Measurements from ENCODE around the gene LCMT2.

Gene LCMT2

GRCh38 chr15:43283526-43283925, 46.8 kb downstream of the LCMT2 start:
- in situ Hi-C loops (cut with MboI; ENCODE audit: low sequenced_read_pairs, unreplicated experiment), result no loop called here
- TF ChIP-seq CTCF (IDR thresholded peaks at IDR 0.05; ENCODE audit: borderline replicate concordance, control extremely low read depth, extremely low read depth, insufficient read depth, missing control alignments), result no peak
- no peak for DNase-seq (ENCODE audit: low spot score)

DNA sequence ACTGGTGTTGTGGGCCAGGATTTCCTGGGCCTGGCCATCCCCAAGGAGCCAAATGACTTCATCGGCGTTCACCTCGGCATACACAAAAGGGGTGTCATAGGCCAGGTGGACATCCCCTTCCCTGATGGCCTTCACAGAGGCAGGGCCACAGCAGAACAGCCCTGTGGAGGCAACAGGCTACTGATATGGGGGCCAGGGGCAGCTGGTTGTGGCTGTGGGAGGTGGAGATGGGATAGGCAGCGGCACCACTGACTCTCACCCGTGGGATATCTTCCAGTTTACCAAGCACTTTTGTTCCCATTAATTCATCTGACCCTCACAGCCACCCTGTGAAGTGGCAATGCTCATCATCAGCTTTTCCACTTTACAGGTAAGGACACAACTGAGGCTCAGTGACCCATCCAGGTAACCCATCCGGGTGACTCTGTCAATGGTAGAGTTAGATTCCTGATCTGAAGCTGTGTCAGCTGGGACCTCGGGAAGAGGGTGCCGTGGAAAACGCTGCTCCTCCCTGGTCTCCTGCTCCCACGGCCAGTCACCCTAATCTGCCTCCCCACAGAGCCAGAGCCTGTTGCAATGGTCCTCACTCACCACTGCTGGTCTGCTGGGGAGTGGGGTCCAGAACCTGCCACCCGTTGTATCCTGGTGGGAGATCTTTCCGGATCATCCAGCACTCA, 48.3 kb downstream of the LCMT2 start:
- DNase-seq (ENCODE audit: low spot score), result no peak
- in situ Hi-C loops (cut with MboI; ENCODE audit: low sequenced_read_pairs, unreplicated experiment), result no loop called here

DNA sequence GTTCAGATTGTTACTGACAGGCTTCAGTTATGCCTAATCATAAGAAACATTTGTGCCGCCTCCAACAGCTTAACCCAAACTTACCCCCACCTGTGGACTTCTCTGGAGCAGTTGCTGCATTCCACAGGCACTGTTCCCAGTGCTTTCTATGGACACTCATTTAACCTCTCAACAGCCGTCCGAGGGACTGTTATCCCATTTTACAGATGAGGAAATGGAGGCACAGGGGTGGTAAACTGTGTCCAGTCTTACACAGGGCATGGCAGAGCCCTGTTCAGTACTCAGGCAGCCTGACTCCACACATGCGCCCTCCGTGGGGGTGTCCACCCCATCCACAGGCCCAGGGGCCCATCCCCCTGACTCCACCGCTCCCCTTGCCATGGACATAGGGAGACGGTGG, 49.4 kb downstream of the LCMT2 start:
- TF ChIP-seq CTCF (IDR thresholded peaks at IDR 0.05; ENCODE audit: borderline replicate concordance, control extremely low read depth, extremely low read depth, insufficient read depth, missing control alignments), result no peak
- DNase-seq (ENCODE audit: low spot score), result no peak
- in situ Hi-C loops (cut with MboI; ENCODE audit: low sequenced_read_pairs, unreplicated experiment), result no loop called here

More for the DNA sequence above, 48.3 kb downstream of the LCMT2 start:
- TF ChIP-seq CTCF (IDR thresholded peaks at IDR 0.05; ENCODE audit: borderline replicate concordance, control extremely low read depth, extremely low read depth, insufficient read depth, missing control alignments), result no peak

DNA sequence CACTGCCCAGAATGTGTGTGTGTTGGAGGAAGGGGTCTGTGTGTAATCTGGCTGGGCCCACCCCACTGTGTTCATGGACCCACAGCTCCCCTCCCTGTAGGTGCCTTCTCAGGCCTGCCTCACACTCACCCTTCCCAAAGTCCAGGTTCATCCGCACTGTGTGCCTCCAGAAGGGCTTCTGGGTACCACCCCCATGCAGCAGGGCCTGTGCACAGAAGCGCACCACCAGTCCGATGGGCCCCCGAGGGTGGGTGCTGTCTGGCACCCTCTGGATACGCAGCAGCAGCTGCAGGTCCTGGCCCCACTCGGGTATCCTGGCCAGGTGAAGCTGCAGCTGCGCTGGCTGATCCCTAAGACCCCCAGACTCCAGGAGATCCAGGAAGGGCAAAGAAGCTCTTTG, 50.9 kb downstream of the LCMT2 start:
- TF ChIP-seq CTCF (IDR thresholded peaks at IDR 0.05; ENCODE audit: borderline replicate concordance, control extremely low read depth, extremely low read depth, insufficient read depth, missing control alignments), result no peak
- in situ Hi-C loops (cut with MboI; ENCODE audit: low sequenced_read_pairs, unreplicated experiment), result loop anchor here (5.0 kb wide), 1 partner anchor 52 kb away; no protein-coding TSS in a partner anchor
- no peak for DNase-seq (ENCODE audit: low spot score)

GRCh38 chr15:43278869-43279268, 51.5 kb downstream of the LCMT2 start:
- DNase-seq (ENCODE audit: low spot score), result no peak
- in situ Hi-C loops (cut with MboI; ENCODE audit: low sequenced_read_pairs, unreplicated experiment), result loop anchor here (5.0 kb wide), 1 partner anchor 52 kb away; no protein-coding TSS in a partner anchor
- no peak for TF ChIP-seq CTCF (IDR thresholded peaks at IDR 0.05; ENCODE audit: borderline replicate concordance, control extremely low read depth, extremely low read depth, insufficient read depth, missing control alignments)

DNA sequence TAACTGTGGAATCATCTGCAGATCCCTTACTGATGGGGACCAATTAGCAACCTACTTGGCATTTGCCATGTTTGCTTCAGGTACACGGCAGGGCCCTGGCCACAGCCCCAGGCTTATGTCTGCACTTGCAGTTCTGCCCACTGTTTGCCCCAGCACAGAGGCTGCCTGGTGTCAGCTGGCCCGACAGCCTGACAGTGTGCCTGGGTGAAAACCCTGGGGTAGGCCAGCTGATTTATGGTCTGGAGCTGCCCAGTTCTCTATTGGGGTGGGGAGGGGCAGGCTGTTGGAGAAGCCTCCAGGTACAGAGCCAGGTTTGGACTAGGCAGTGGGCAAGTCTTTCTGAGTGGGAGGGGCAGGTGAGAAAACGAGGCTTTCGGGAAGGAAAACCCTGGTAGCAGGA, 52.5 kb downstream of the LCMT2 start:
- DNase-seq (ENCODE audit: low spot score), result no peak
- in situ Hi-C loops (cut with MboI; ENCODE audit: low sequenced_read_pairs, unreplicated experiment), result loop anchor here (5.0 kb wide), 1 partner anchor 51 kb away; no protein-coding TSS in a partner anchor
- no peak for TF ChIP-seq CTCF (IDR thresholded peaks at IDR 0.05; ENCODE audit: borderline replicate concordance, control extremely low read depth, extremely low read depth, insufficient read depth, missing control alignments)

Data from GM13976 (cell line).